Mesodermal cell (in vitro differentiated cells): ENCODE measurements around the gene STAT4.

Experiments
- H3K27ac ChIP-seq: 2 replicates; pipeline ENCODE4 v1.7.0; 2013; ENCODE audit warnings: mild to moderate bottlenecking, low read depth, low read length, moderate library complexity; ENCODE audit not compliant: severe bottlenecking
- H3K36me3 ChIP-seq: 2 replicates; pipeline ENCODE4 v1.7.1; 2013; ENCODE audit warnings: mild to moderate bottlenecking, low read length, moderate library complexity; ENCODE audit not compliant: control insufficient read depth, insufficient read depth
- H3K4me1 ChIP-seq: one replicate; pipeline ENCODE4 v1.7.1; 2013; ENCODE audit warnings: mild to moderate bottlenecking, low read length; ENCODE audit not compliant: insufficient read depth, control insufficient read depth, poor library complexity, severe bottlenecking
- H3K4me3 ChIP-seq: 2 replicates; pipeline ENCODE4 v1.7.0; 2013; ENCODE audit warnings: low read length, control low read depth, mild to moderate bottlenecking; ENCODE audit not compliant: insufficient read depth, poor library complexity, severe bottlenecking; ENCODE audit errors: extremely low read depth
- H3K9me3 ChIP-seq: 2 replicates; pipeline ENCODE4 v1.7.1; 2013; ENCODE audit warnings: mild to moderate bottlenecking, low read length, moderate library complexity; ENCODE audit not compliant: control insufficient read depth
- WGBS, 2 experiments: methylation state at CpG; one replicate each; pipeline ENCODE4 v1.1.5; 2013; ENCODE audit warnings: missing lambda C conversion rate in 2 of 2; ENCODE audit not compliant: insufficient coverage in 2 of 2; 5-methylcytosine and 5-hydroxymethylcytosine counted together

The STAT4 gene

DNA sequence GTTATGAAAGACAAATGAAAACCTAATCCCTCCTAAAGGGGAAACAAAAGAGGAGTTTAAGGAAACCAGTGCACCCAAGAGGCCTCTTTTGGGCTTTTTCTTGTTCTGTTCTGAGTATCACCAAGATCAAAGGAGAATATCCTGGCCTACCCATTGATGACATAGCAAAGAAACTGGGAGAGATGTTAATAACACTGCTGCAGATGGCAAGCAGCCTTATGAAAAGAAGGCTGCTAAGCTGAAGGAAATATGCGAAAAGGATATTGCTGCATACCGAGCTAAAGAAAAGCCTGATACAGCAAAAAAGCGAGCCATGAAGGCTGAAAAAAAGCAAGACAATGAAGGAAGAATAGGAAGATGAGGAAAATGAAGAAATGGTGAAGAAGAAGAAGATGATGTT lies 23.6 kb upstream of the STAT4 start:
- peaks cover 14% of the 10 kb centered on the region for H3K4me1 ChIP-seq
- no peak overlapping the region for H3K27ac ChIP-seq
- no peaks in the 10 kb centered on the region for H3K36me3 ChIP-seq
- H3K9me3 ChIP-seq: no peaks in the 10 kb centered on the region
- WGBS, 2 experiments: 64 to 76% methylated on average over 2 to 3 of the region's 3 CpGs
- no peak overlapping the region for H3K4me3 ChIP-seq

- Histone ChIP-seq H3K27ac (no peak overlapping the region), H3K36me3 (no peaks in the 10 kb centered on the region), H3K4me3 (no peak overlapping the region), H3K4me1 (peaks cover 14% of the 10 kb centered on the region), H3K9me3 (no peaks in the 10 kb centered on the region)
- 100% methylated on average over 1 to 2 of the region's 3 CpGs for WGBS, 2 experiments
Observed at GRCh38 chr2:191173206-191173605, 22.4 kb upstream of the STAT4 start.

DNA sequence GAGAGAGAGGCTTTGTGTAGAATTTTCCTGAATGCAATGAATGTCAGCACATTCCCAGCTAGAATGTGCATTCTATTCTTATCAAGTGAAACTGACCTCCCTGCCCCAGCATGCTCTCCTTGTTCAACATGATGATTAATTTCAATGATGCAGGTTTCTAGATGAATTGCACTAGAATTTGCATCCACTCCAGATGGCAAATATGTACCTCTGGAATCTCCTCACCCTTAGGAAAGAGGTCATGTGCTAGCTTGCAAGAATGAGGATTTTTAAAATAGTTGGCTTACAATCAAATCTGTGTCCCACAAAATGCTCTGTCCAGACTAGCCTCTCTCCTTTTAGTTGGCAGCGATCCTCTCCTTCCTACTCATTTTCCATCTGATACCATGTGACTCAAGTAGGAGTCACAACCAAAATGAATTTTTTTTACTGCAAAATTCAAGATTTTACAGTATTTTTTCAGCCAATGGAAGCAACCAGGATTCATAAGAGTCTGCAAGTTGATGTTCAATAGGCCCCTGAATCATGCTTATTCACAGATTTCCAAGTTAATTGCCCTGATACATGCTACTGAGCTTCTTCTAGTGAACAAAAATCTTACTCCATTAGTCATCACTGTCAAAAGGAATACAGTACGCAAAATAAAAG lies 21.0 kb upstream of the STAT4 start:
- no peaks in the 10 kb centered on the region for H3K9me3 ChIP-seq
- peak overlapping the region; percentile 78 for H3K27ac ChIP-seq
- H3K36me3 ChIP-seq: no peaks in the 10 kb centered on the region
- peaks cover 14% of the 10 kb centered on the region for H3K4me1 ChIP-seq
- 96 to 100% methylated on average over 1 to 2 of the region's 2 CpGs for WGBS, 2 experiments
- H3K4me3 ChIP-seq: no peak overlapping the region

GRCh38 chr2:191171286-191171685 lies 20.5 kb upstream of the STAT4 start:
- Histone ChIP-seq H3K4me3 (no peak overlapping the region), H3K36me3 (no peaks in the 10 kb centered on the region), H3K4me1 (peaks cover 19% of the 10 kb centered on the region), H3K27ac (peak overlapping the region; percentile 78), H3K9me3 (no peaks in the 10 kb centered on the region)
- WGBS, 2 experiments: 92% methylated on average over 2 of the region's 2 CpGs; no CpG with 5 or more reads in 1 of the 2 experiments

GRCh38 chr2:191170773-191171172 lies 20.0 kb upstream of the STAT4 start:
- Histone ChIP-seq H3K9me3 (no peaks in the 10 kb centered on the region), H3K27ac (no peak overlapping the region), H3K4me1 (peaks cover 23% of the 10 kb centered on the region)

GRCh38 chr2:191170301-191170636 lies 19.5 kb upstream of the STAT4 start:
- Histone ChIP-seq H3K27ac (no peak overlapping the region), H3K9me3 (no peaks in the 10 kb centered on the region), H3K4me1 (peaks cover 28% of the 10 kb centered on the region), H3K4me3 (no peak overlapping the region), H3K36me3 (no peaks in the 10 kb centered on the region)
- 17 to 50% methylated on average over 1 of the region's 1 CpG for WGBS, 2 experiments

More at GRCh38 chr2:191170773-191171172, 20.0 kb upstream of the STAT4 start:
- WGBS, 2 experiments: 90 to 100% methylated on average over 3 of the region's 3 CpGs
- no peak overlapping the region for H3K4me3 ChIP-seq
- no peaks in the 10 kb centered on the region for H3K36me3 ChIP-seq

DNA sequence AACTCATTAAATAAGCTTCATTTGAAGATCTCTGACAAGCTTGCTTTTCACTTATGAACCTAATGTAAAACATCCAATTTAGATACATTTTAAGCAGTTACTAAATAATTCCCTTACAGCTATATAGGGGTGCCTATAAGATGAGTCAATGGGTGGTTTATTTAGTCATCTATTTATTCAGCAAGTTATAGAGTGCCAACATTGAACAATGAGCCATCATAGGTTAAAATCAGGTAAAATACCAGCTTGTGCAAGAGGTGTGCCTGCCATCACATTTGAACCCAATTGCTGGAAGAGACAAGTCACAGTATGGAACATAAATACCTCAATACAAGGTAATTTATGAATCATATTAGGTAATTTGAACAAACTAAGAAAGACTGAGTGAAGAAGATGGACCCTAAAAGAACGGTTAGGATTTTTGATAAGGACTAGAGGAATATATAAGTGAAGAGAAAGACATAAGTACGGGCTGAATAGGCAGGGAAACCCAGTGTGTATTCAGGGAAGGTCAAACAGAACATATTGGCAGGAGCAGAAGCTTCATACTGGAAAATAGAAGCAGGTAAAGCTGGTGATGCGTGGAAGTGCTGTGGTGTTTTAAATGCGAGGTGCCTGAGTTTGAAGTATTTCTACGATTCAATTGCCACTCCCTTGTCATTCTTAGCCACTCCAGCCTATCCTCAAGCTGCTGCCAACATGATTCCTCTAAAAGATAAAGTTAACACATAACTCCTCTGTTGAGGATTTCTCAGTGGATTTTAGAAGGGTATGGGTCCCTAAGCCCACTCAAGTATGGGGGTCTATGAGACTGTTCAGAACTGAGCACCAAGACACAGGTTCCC lies 18.9 kb upstream of the STAT4 start:
- Histone ChIP-seq H3K4me3 (no peak overlapping the region), H3K4me1 (peaks cover 29% of the 10 kb centered on the region), H3K36me3 (no peaks in the 10 kb centered on the region), H3K27ac (no peak overlapping the region), H3K9me3 (no peaks in the 10 kb centered on the region)
- 93 to 95% methylated on average over 2 of the region's 5 CpGs for WGBS, 2 experiments

- WGBS, 2 experiments: 100% methylated on average over 1 of the region's 2 CpGs; no CpG with 5 or more reads in 1 of the 2 experiments
- no peaks in the 10 kb centered on the region for H3K36me3 ChIP-seq
- H3K9me3 ChIP-seq: no peaks in the 10 kb centered on the region
- no peak overlapping the region for H3K27ac ChIP-seq
- no peak overlapping the region for H3K4me3 ChIP-seq
- H3K4me1 ChIP-seq: peaks cover 29% of the 10 kb centered on the region
Observed at GRCh38 chr2:191167766-191168165, 17.0 kb upstream of the STAT4 start.

DNA sequence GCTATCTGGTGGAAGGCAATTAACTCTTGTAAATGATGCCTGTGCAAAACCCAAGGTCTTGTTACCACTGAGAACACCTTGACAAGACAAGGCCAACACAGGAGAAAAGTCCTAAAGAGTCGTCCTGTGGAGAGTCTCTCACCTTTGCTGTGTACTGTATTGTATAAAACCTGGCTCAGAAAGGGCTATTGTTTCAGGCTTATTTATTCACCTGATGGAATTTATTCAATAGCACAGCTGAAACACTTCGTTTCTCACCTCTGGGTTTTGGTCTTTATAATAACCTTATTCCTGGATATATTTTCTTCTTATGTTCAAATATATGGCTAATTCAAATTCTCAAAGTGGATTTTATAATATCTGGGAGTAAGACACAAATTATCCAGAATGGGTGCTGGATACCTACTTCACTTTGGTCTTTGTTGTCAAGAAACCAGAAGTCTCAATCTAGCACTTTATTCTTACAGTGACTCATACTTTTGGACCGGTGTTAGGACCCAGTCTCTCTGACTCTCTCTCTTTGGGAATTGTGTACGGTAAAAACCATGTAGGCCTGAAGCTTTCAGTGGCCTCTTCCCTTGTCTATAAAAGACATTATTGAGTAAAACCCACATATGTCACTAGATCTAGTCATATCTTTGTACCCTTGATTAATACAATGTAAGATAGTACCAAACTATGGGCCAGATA lies 16.1 kb upstream of the STAT4 start:
- WGBS, 2 experiments: 80 to 89% methylated on average over 1 to 3 of the region's 4 CpGs
- H3K9me3 ChIP-seq: no peaks in the 10 kb centered on the region
- H3K4me3 ChIP-seq: no peak overlapping the region
- H3K27ac ChIP-seq: peak overlapping the region; percentile 54
- no peaks in the 10 kb centered on the region for H3K36me3 ChIP-seq
- peaks cover 24% of the 10 kb centered on the region for H3K4me1 ChIP-seq

GRCh38 chr2:191166111-191166755 lies 15.4 kb upstream of the STAT4 start:
- Histone ChIP-seq H3K4me3 (no peak overlapping the region), H3K36me3 (no peaks in the 10 kb centered on the region), H3K9me3 (no peaks in the 10 kb centered on the region), H3K27ac (peak overlapping the region; percentile 54), H3K4me1 (peaks cover 19% of the 10 kb centered on the region)
- 84 to 88% methylated on average over 1 to 2 of the region's 4 CpGs for WGBS, 2 experiments
